ENCODE data around the gene HEPH.
"Not testable (repeated sequence)": the region's sequence is repeated elsewhere in the genome, so short reads cannot be mapped to it uniquely, and the experiment has no call there.

HEPH gene

DNA sequence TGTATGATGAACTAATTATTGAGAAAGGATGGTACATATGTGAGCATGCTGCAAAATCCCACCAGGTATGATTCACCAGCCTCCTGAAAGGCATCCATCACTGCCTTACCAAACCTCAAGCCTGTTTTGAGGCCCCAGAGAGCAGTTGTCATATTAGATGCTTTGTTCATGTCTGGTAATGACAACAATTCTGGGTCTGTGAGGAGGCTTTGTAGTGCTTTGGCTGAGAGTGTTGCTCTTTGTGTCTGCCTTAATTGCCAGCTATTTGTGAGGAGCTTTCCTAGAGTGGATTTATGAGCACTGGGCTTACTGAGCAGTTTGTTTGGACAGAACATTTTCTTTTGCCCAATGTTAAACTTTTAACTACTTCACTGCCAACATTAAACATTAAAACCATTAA, 69.2 kb downstream of the HEPH start:
- DNase-seq = no peak

DNA sequence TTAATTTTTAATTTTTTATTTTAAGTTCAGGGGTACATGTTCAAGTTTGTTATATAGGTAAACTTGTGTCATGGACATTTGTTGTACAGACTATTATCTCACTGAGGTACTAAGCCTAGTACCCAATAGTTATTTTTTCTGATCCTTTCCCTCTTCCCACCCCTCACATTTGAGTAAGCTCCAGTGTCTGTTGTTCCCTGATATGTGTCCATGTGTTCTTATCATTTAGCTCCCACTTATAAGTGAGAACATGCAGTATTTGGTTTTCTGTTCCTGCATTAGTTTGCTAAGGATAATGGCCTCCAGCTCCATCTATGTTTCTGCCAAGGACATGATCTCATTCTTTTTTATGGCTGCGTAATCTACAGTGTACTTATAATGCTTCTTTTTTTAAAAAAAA, 69.9 kb downstream of the HEPH start:
- DNase-seq = not testable (repeated sequence)

GRCh38 chrX:66255359-66255967, 91.4 kb downstream of the HEPH start:
- no peak for DNase-seq

- DNase-seq = no peak
Observed at GRCh38 chrX:66262807-66263206, 98.8 kb downstream of the HEPH start.

Measured in NCI-H510A (cell line).